Neural progenitor cell (in vitro differentiated cells): ENCODE measurements around the gene DEK. TPM values are rescaled to one million over a fixed set of nuclear protein-coding genes. Genes with fewer than 3 reads are reported as not detected.

ENCODE experiments used
- DNase-seq: peaks from one replicate; pipeline ENCODE4 v3.0.0-alpha.2; 2016; ENCODE audit warnings: low spot score
- H2AFZ ChIP-seq: fragments of 200-600 bp; sonication (generic); replicated peaks from 2 replicates; pipeline ENCODE4 v1.6.1; 2016; ENCODE audit warnings: antibody characterized with exemption
- H3F3A ChIP-seq: fragments of 200-600 bp; sonication (generic); 2 replicates; pipeline ENCODE4 v1.6.1; 2016; ENCODE audit warnings: antibody characterized with exemption, low read depth
- H3K27ac ChIP-seq: fragments of 200-600 bp; sonication (generic); 2 replicates; pipeline ENCODE4 v1.5.1; 2016; ENCODE audit warnings: mild to moderate bottlenecking
- H3K27me3 ChIP-seq: fragments of 200-600 bp; sonication (generic); 2 replicates; pipeline ENCODE4 v1.6.1; 2016; ENCODE audit warnings: mild to moderate bottlenecking, moderate library complexity
- H3K36me3 ChIP-seq: fragments of 200-600 bp; sonication (generic); 2 replicates; pipeline ENCODE4 v1.5.1; 2016
- H3K4me1 ChIP-seq: fragments of 200-600 bp; sonication (generic); 2 replicates; pipeline ENCODE4 v1.6.1; 2016; ENCODE audit warnings: mixed run types
- H3K4me2 ChIP-seq: fragments of 200-600 bp; sonication (generic); 2 replicates; pipeline ENCODE4 v1.6.1; 2016
- H3K4me3 ChIP-seq: fragments of 200-600 bp; sonication (generic); 2 replicates; pipeline ENCODE4 v1.5.1; 2016
- H3K79me2 ChIP-seq: fragments of 200-600 bp; sonication (generic); 2 replicates; pipeline ENCODE4 v1.6.1; 2016; ENCODE audit warnings: low read depth
- H3K9ac ChIP-seq: fragments of 200-600 bp; sonication (generic); 2 replicates; pipeline ENCODE4 v1.6.1; 2016
- H3K9me3 ChIP-seq: fragments of 200-600 bp; sonication (generic); 2 replicates; pipeline ENCODE4 v1.5.1; 2016; ENCODE audit warnings: low read depth
- H4K20me1 ChIP-seq: fragments of 200-600 bp; sonication (generic); 2 replicates; pipeline ENCODE4 v1.6.1; 2016; ENCODE audit warnings: low read depth
- H3K27ac Mint-ChIP-seq: 3 replicates; pipeline ENCODE4 v1.8.0; 2021; ENCODE audit warnings: mixed read lengths
- H3K27me3 Mint-ChIP-seq: 2 replicates; pipeline ENCODE4 v1.8.0; 2022; ENCODE audit warnings: low read depth, mild to moderate bottlenecking, inconsistent platforms, moderate library complexity, mixed read lengths; ENCODE audit not compliant: insufficient read depth
- H3K36me3 Mint-ChIP-seq: 3 replicates; pipeline ENCODE4 v1.8.0; 2021; ENCODE audit warnings: mixed read lengths
- H3K4me1 Mint-ChIP-seq: 3 replicates; pipeline ENCODE4 v1.8.0; 2021; ENCODE audit warnings: mixed read lengths
- H3K4me3 Mint-ChIP-seq: 3 replicates; pipeline ENCODE4 v1.8.0; 2021; ENCODE audit warnings: mild to moderate bottlenecking, moderate library complexity, mixed read lengths
- H3K9me3 Mint-ChIP-seq: 3 replicates; pipeline ENCODE4 v1.8.0; 2020; ENCODE audit warnings: mixed read lengths
- CTCF ChIP-seq: fragments of 200-600 bp; sonication (generic); IDR thresholded peaks from 2 replicates; pipeline ENCODE4 v1.5.1; 2017; ENCODE audit warnings: antibody characterized with exemption, mild to moderate bottlenecking
- EZH2 ChIP-seq: fragments of 200-600 bp; sonication (generic); IDR thresholded peaks from 2 replicates; pipeline ENCODE4 v1.6.1; 2017; ENCODE audit warnings: antibody characterized with exemption, mild to moderate bottlenecking, moderate library complexity
- EZH2phosphoT487 ChIP-seq: fragments of 200-600 bp; sonication (generic); IDR thresholded peaks from 2 replicates; pipeline ENCODE4 v1.6.1; 2017; ENCODE audit warnings: antibody characterized with exemption
- total RNA-seq: library from RNA; depleted of rRNA; stranded (reverse); fragments of >200 nt; gene quantifications from 2 replicates; pipeline ENCODE4 v1.2.3, GENCODE V29; 2015; ENCODE audit warnings: low replicate concordance

The DEK gene
- total RNA-seq, 1 donor from 2014 or later, result 501 TPM

- Mint-ChIP-seq H3K27ac (no peak overlapping the region), H3K36me3 (no peaks in the 10 kb centered on the region)
- peak overlapping the region; percentile 94 for H2AFZ ChIP-seq
Observed at GRCh38 chr6:18277237-18278006, 13.1 kb upstream of the DEK start.

GRCh38 chr6:18276610-18277236, 12.4 kb upstream of the DEK start:
- Histone ChIP-seq H2AFZ (peak overlapping the region; percentile 94), H3F3A (peaks cover 4% of the 10 kb centered on the region), H3K4me2 (peak overlapping the region; percentile 82), H3K27me3 (peaks cover 52% of the 10 kb centered on the region), H3K9ac (no peak overlapping the region), H3K4me1 (peaks cover 16% of the 10 kb centered on the region), H3K36me3 (no peaks in the 10 kb centered on the region), H3K27ac (no peak overlapping the region), H4K20me1 (no peaks in the 10 kb centered on the region), H3K9me3 (no peaks in the 10 kb centered on the region), H3K79me2 (no peaks in the 10 kb centered on the region), H3K4me3 (peak overlapping the region; percentile 72)
- H3K27ac Mint-ChIP-seq, result no peak overlapping the region
- peaks cover 24% of the 10 kb centered on the region for H3K27me3 Mint-ChIP-seq
- peaks cover 25% of the 10 kb centered on the region for H3K4me1 Mint-ChIP-seq
- peak; percentile 45 for DNase-seq
- H3K9me3 Mint-ChIP-seq, result no peaks in the 10 kb centered on the region
- peak overlapping the region; percentile 88 for H3K4me3 Mint-ChIP-seq
- H3K36me3 Mint-ChIP-seq, result no peaks in the 10 kb centered on the region
- TF ChIP-seq EZH2, result no peak
- no peak for TF ChIP-seq CTCF
- no peak for TF ChIP-seq EZH2phosphoT487

More at GRCh38 chr6:18277237-18278006, 13.1 kb upstream of the DEK start:
- Histone ChIP-seq H4K20me1 (no peaks in the 10 kb centered on the region), H3K9me3 (no peaks in the 10 kb centered on the region), H3K4me3 (peak overlapping the region; percentile 72), H3K4me2 (peak overlapping the region; percentile 82), H3K36me3 (no peaks in the 10 kb centered on the region), H3K4me1 (peaks cover 16% of the 10 kb centered on the region), H3K27ac (no peak overlapping the region), H3F3A (peaks cover 4% of the 10 kb centered on the region), H3K79me2 (no peaks in the 10 kb centered on the region), H3K27me3 (peaks cover 52% of the 10 kb centered on the region), H3K9ac (no peak overlapping the region)
- peak overlapping the region; percentile 88 for H3K4me3 Mint-ChIP-seq
- peaks cover 25% of the 10 kb centered on the region for H3K4me1 Mint-ChIP-seq
- H3K9me3 Mint-ChIP-seq, result no peaks in the 10 kb centered on the region
- peaks cover 24% of the 10 kb centered on the region for H3K27me3 Mint-ChIP-seq
- DNase-seq, result peak; percentile 64
- TF ChIP-seq EZH2, result peak; percentile 83
- TF ChIP-seq EZH2phosphoT487, result peak; percentile 79
- no peak for TF ChIP-seq CTCF

- peak overlapping the region; percentile 38 for H3K27ac Mint-ChIP-seq
- peaks cover 7% of the 10 kb centered on the region for H3K27me3 Mint-ChIP-seq
- no peaks in the 10 kb centered on the region for H3K9me3 Mint-ChIP-seq
- H3K27me3 ChIP-seq, result peaks cover 5% of the 10 kb centered on the region
- H3K9me3 ChIP-seq, result no peaks in the 10 kb centered on the region
- no peaks in the 10 kb centered on the region for H3K36me3 ChIP-seq
- H3F3A ChIP-seq, result no peaks in the 10 kb centered on the region
- H3K4me2 ChIP-seq, result no peak overlapping the region
- TF ChIP-seq EZH2phosphoT487 (no peak), CTCF (no peak), EZH2 (no peak)
- no peaks in the 10 kb centered on the region for H3K36me3 Mint-ChIP-seq
- H3K4me3 ChIP-seq, result no peak overlapping the region
- no peak overlapping the region for H3K9ac ChIP-seq
- peaks cover 4% of the 10 kb centered on the region for H3K4me1 Mint-ChIP-seq
- no peaks in the 10 kb centered on the region for H4K20me1 ChIP-seq
- peaks cover 4% of the 10 kb centered on the region for H3K79me2 ChIP-seq
- DNase-seq, result no peak
- no peak overlapping the region for H2AFZ ChIP-seq
- no peak overlapping the region for H3K4me3 Mint-ChIP-seq
- H3K4me1 ChIP-seq, result no peaks in the 10 kb centered on the region
- H3K27ac ChIP-seq, result no peak overlapping the region
Observed at GRCh38 chr6:18270216-18270615, 5.9 kb upstream of the DEK start.
